Ovary (tissue), 9 donors: ENCODE data around the gene BMS1. TPM values are rescaled to one million over a fixed set of nuclear protein-coding genes. Genes with fewer than 3 reads are reported as not detected.

Experiments
- DNase-seq, 5 donors: peaks; one replicate each; pipeline ENCODE4 v3.0.0-alpha.2; 2019 to 2020
- H3K27ac ChIP-seq, 2 donors: fragments of 200-600 bp; one replicate each; pipeline versions ENCODE4 v1.5.1 to v1.8.0; 2019 to 2022
- H3K27me3 ChIP-seq: fragments of 200-600 bp; one replicate; pipeline ENCODE4 v1.8.0; 2022
- H3K36me3 ChIP-seq: fragments of 200-600 bp; sonication (generic); one replicate; pipeline ENCODE4 v1.5.1; 2019
- H3K4me1 ChIP-seq: one replicate; pipeline ENCODE4 v1.8.1; 2013; ENCODE audit warnings: mild to moderate bottlenecking, moderate library complexity; ENCODE audit not compliant: insufficient read depth
- H3K4me3 ChIP-seq: fragments of 200-600 bp; sonication (generic); one replicate; pipeline ENCODE4 v1.5.1; 2017
- H3K9me3 ChIP-seq, 2 donors: fragments of 200-600 bp in 1 of 2; sonication (generic) in 1 of 2; one replicate each; pipeline versions ENCODE4 v1.5.1 to v1.8.1; 2013 to 2019; ENCODE audit warnings: mild to moderate bottlenecking in 1 of 2, moderate library complexity in 1 of 2
- CTCF ChIP-seq, 3 donors: fragments of 450-650 bp in 2 of 3; fragments of 200-600 bp in 1 of 3; IDR thresholded peaks; one replicate each; pipeline versions ENCODE4 v1.5.1 to v1.8.0; 2016 to 2022; ENCODE audit warnings: antibody characterized with exemption in 3 of 3, mild to moderate bottlenecking in 1 of 3
- EP300 ChIP-seq: sonication (generic); formaldehyde crosslinking; IDR thresholded peaks from one replicate; pipeline ENCODE4 v1.6.1; 2017; ENCODE audit warnings: antibody characterized with exemption
- POLR2A ChIP-seq: fragments of 450-650 bp; IDR thresholded peaks from one replicate; pipeline ENCODE4 v1.6.1; 2017; ENCODE audit warnings: antibody characterized with exemption, mild to moderate bottlenecking, moderate library complexity
- WGBS, 3 donors: extraction: QIAGEN DNeasy Blood & Tissue Kit in 1 of 3; methylation state at CpG; one replicate each; pipeline versions ENCODE4 v1.1.5 to v1.1.7; 2013 to 2017; 5-methylcytosine and 5-hydroxymethylcytosine counted together
- intact Hi-C, 4 donors: fragments of 100-400 bp; cut with DNase I; formaldehyde crosslinking; loops; one replicate each; pipeline versions ENCODE4 v1.11.0 to v1.15.1; 2022 to 2023
- polyA plus RNA-seq, 2 donors: library from polyadenylated mRNA; stranded (reverse); fragments of 200-250 nt in 1 of 2; fragments of 350-450 nt in 1 of 2; fragmentation: Illumina TruSeq in 1 of 2; extraction: RNeasy Lipid Tissue Mini Kit (QIAGEN cat#74804) in 1 of 2; gene quantifications; one replicate each; pipeline ENCODE4 v1.2.3, GENCODE V29; 2013 to 2014
- total RNA-seq, 7 donors: library from RNA; depleted of rRNA in 2 of 7; stranded (reverse); fragments of >200 nt in 2 of 7; fragmentation: NEBNext Ultra II Directional in 3 of 7; extraction: Animal tissue kit (Norgen Biotek cat#: 25700) in 3 of 7; gene quantifications; one replicate each; pipeline versions ENCODE4 v1.1.0 to v1.2.4, GENCODE V29; 2016 to 2023
- donor health status: DM: no; HTN: no; CAD: no; lungs with moderate emphysema.
- donor health status: DM: no; HTN: no; CAD: no.
- donor health status: Bipolar disorder and iron deficiency.
- donor health status: DM: yes; HTN: yes; CAD: no.
- donor health status: DM: no; HTN: no; CAD: no.
- donor health status: DM: yes; HTN: yes; CAD: no.

The BMS1 gene
- total and polyA plus RNA-seq, 9 donors = 8.4 to 16.0 (median 13.3) TPM

GRCh38 chr10:42875798-42876341, 93.3 kb downstream of the BMS1 start:
- 9 to 16% (median 10%) methylated on average over 12 of the region's 12 CpGs for WGBS, 3 donors
- Histone ChIP-seq H3K4me1 (no peaks in the 10 kb centered on the region), H3K4me3 (no peak overlapping the region), H3K27ac (no peak overlapping the region), H3K9me3 (no peaks in the 10 kb centered on the region), H3K27me3 (no peaks in the 10 kb centered on the region), H3K36me3 (no peaks in the 10 kb centered on the region)
- intact Hi-C loops = loop anchor here in 2 of 4 donors (10.0 kb wide), 1 partner anchor 229 kb away; no protein-coding TSS in a partner anchor
- no peak for DNase-seq
- TF ChIP-seq EP300 (no peak), POLR2A (no peak), CTCF (IDR thresholded peaks at IDR 0.05) (no peak)

GRCh38 chr10:42876476-42876875, 93.9 kb downstream of the BMS1 start:
- no peak for TF ChIP-seq POLR2A
- no peak for TF ChIP-seq EP300
- TF ChIP-seq CTCF (IDR thresholded peaks at IDR 0.05) = no peak
- H3K27me3 ChIP-seq = no peaks in the 10 kb centered on the region
- H3K36me3 ChIP-seq = no peaks in the 10 kb centered on the region
- no peak overlapping the region for H3K27ac ChIP-seq
- no peak for DNase-seq
- no peak overlapping the region for H3K4me3 ChIP-seq
- H3K4me1 ChIP-seq = no peaks in the 10 kb centered on the region
- intact Hi-C loops = loop anchor here in 2 of 4 donors (10.0 kb wide), 1 partner anchor 228 kb away; no protein-coding TSS in a partner anchor
- H3K9me3 ChIP-seq = no peaks in the 10 kb centered on the region
- 80 to 86% (median 82%) methylated on average over 9 of the region's 9 CpGs for WGBS, 3 donors

- Histone ChIP-seq H3K4me1 (no peaks in the 10 kb centered on the region), H3K36me3 (no peaks in the 10 kb centered on the region), H3K9me3 (no peaks in the 10 kb centered on the region), H3K4me3 (no peak overlapping the region), H3K27ac (no peak overlapping the region), H3K27me3 (no peaks in the 10 kb centered on the region)
- 81 to 94% (median 81%) methylated on average over 6 of the region's 6 CpGs for WGBS, 3 donors
- intact Hi-C loops = loop anchor here in 2 of 4 donors (10.0 kb wide), 1 partner anchor 228 kb away; no protein-coding TSS in a partner anchor
- no peak for TF ChIP-seq EP300
- no peak for TF ChIP-seq POLR2A
- TF ChIP-seq CTCF (IDR thresholded peaks at IDR 0.05) = no peak
- no peak for DNase-seq
Measured at GRCh38 chr10:42876945-42877344, 94.3 kb downstream of the BMS1 start.

- H3K4me1 ChIP-seq = no peaks in the 10 kb centered on the region
- no peaks in the 10 kb centered on the region for H3K9me3 ChIP-seq
- intact Hi-C loops = loop anchor here in 2 of 4 donors (10.0 kb wide), 1 partner anchor 227 kb away; no protein-coding TSS in a partner anchor
- H3K27me3 ChIP-seq = no peaks in the 10 kb centered on the region
- WGBS, 3 donors = 62 to 93% (median 75%) methylated on average over 3 to 4 of the region's 4 CpGs
- TF ChIP-seq CTCF (IDR thresholded peaks at IDR 0.05) (no peak), POLR2A (no peak), EP300 (no peak)
- DNase-seq = no peak
- no peaks in the 10 kb centered on the region for H3K36me3 ChIP-seq
- no peak overlapping the region for H3K27ac ChIP-seq
- H3K4me3 ChIP-seq = no peak overlapping the region
Measured at GRCh38 chr10:42877496-42878030, 95.0 kb downstream of the BMS1 start.
